ENCODE measurements around the gene LHFPL4.
"Not testable (repeated sequence)": the region's sequence is repeated elsewhere in the genome, so short reads cannot be mapped to it uniquely, and the experiment has no call there.

Gene LHFPL4

GRCh38 chr3:9536212-9536611 is 17.4 kb downstream of the LHFPL4 start:
- no peak for DNase-seq (ENCODE audit: low spot score)

- no peak for DNase-seq (ENCODE audit: low spot score)
Measured at GRCh38 chr3:9534429-9534828, 19.2 kb downstream of the LHFPL4 start.

- no peak for DNase-seq (ENCODE audit: low spot score)
Measured at GRCh38 chr3:9525078-9525477, 28.5 kb downstream of the LHFPL4 start.

- DNase-seq (ENCODE audit: low spot score) = no peak
Measured at GRCh38 chr3:9514956-9515355, 38.7 kb downstream of the LHFPL4 start.

- no peak for DNase-seq (ENCODE audit: low spot score)
Measured at GRCh38 chr3:9514306-9514705, 39.3 kb downstream of the LHFPL4 start.

- no peak for DNase-seq (ENCODE audit: low spot score)
Measured at GRCh38 chr3:9512456-9513045, 41.1 kb downstream of the LHFPL4 start.

- DNase-seq (ENCODE audit: low spot score) = peak; percentile 33
Measured at GRCh38 chr3:9508781-9509180, 44.8 kb downstream of the LHFPL4 start.

- DNase-seq (ENCODE audit: low spot score) = peak; percentile 31
Measured at GRCh38 chr3:9507586-9508578, 45.7 kb downstream of the LHFPL4 start.

GRCh38 chr3:9503283-9503682 is 50.3 kb downstream of the LHFPL4 start:
- DNase-seq (ENCODE audit: low spot score) = peak; percentile 82

GRCh38 chr3:9501226-9501625 is 52.4 kb downstream of the LHFPL4 start:
- DNase-seq (ENCODE audit: low spot score) = peak; percentile 23

- DNase-seq (ENCODE audit: low spot score) = peak; percentile 84
Measured at GRCh38 chr3:9500108-9501050, 53.2 kb downstream of the LHFPL4 start.

- DNase-seq (ENCODE audit: low spot score) = no peak
Measured at GRCh38 chr3:9499455-9500107, 54.0 kb downstream of the LHFPL4 start.

- DNase-seq (ENCODE audit: low spot score) = no peak
Measured at GRCh38 chr3:9498781-9499180, 54.8 kb downstream of the LHFPL4 start.

GRCh38 chr3:9497821-9498565 is 55.6 kb downstream of the LHFPL4 start:
- no peak for DNase-seq (ENCODE audit: low spot score)

GRCh38 chr3:9496893-9497292 is 56.7 kb downstream of the LHFPL4 start:
- no peak for DNase-seq (ENCODE audit: low spot score)

- DNase-seq (ENCODE audit: low spot score) = not testable (repeated sequence)
Measured at GRCh38 chr3:9494036-9494435, 59.6 kb downstream of the LHFPL4 start.

GRCh38 chr3:9491506-9491905 is 62.1 kb downstream of the LHFPL4 start:
- DNase-seq (ENCODE audit: low spot score) = no peak

GRCh38 chr3:9485248-9485647 is 68.4 kb downstream of the LHFPL4 start:
- no peak for DNase-seq (ENCODE audit: low spot score)

GRCh38 chr3:9480265-9480664 is 73.4 kb downstream of the LHFPL4 start:
- DNase-seq (ENCODE audit: low spot score) = no peak

GRCh38 chr3:9476935-9477334 is 76.7 kb downstream of the LHFPL4 start:
- DNase-seq (ENCODE audit: low spot score) = no peak

GRCh38 chr3:9474482-9474881 is 79.1 kb downstream of the LHFPL4 start:
- DNase-seq (ENCODE audit: low spot score) = no peak
